Activated naive CD4-positive, alpha-beta T cell (primary cell): ENCODE results near the gene PICK1.

Experiments used
- DNase-seq, 4 experiments: peaks; one replicate each; lab custom pipeline; 2025; lab: John Stamatoyannopoulos, UW

Gene PICK1

GRCh38 chr22:38049812-38050619 lies 7.2 kb upstream of the PICK1 start:
- DNase-seq, result no peak

- no peak for DNase-seq
Observed at GRCh38 chr22:38050720-38051119, 6.5 kb upstream of the PICK1 start.

- DNase-seq, result no peak
Observed at GRCh38 chr22:38051261-38051660, 5.9 kb upstream of the PICK1 start.

- DNase-seq, result peak; percentile 49 to 66 (median 54)
Observed at GRCh38 chr22:38051900-38052862, 5.0 kb upstream of the PICK1 start.

- DNase-seq, result no peak
Observed at GRCh38 chr22:38062791-38063190, 5.6 kb downstream of the PICK1 start.

GRCh38 chr22:38065539-38065938 lies 8.3 kb downstream of the PICK1 start:
- no peak for DNase-seq

GRCh38 chr22:38066381-38067027 lies 9.3 kb downstream of the PICK1 start:
- DNase-seq, result no peak

GRCh38 chr22:38067028-38067415 lies 9.8 kb downstream of the PICK1 start:
- no peak for DNase-seq

GRCh38 chr22:38067761-38068360 lies 10.7 kb downstream of the PICK1 start:
- no peak for DNase-seq

GRCh38 chr22:38068641-38069371 lies 11.6 kb downstream of the PICK1 start:
- no peak for DNase-seq

- no peak for DNase-seq
Observed at GRCh38 chr22:38069372-38070249, 12.4 kb downstream of the PICK1 start.

- DNase-seq, result no peak
Observed at GRCh38 chr22:38070250-38070921, 13.2 kb downstream of the PICK1 start.

GRCh38 chr22:38071421-38072321 lies 14.5 kb downstream of the PICK1 start:
- no peak for DNase-seq

- DNase-seq, result no peak
Observed at GRCh38 chr22:38072322-38073149, 15.3 kb downstream of the PICK1 start.

- no peak for DNase-seq
Observed at GRCh38 chr22:38073150-38074130, 16.2 kb downstream of the PICK1 start.
